ENCODE results near the gene PRSS33. TPM values are rescaled to one million over a fixed set of nuclear protein-coding genes. Genes with fewer than 3 reads are reported as not detected.

The PRSS33 gene
- total RNA-seq, 1 experiment from 2014 or later = not detected

DNA sequence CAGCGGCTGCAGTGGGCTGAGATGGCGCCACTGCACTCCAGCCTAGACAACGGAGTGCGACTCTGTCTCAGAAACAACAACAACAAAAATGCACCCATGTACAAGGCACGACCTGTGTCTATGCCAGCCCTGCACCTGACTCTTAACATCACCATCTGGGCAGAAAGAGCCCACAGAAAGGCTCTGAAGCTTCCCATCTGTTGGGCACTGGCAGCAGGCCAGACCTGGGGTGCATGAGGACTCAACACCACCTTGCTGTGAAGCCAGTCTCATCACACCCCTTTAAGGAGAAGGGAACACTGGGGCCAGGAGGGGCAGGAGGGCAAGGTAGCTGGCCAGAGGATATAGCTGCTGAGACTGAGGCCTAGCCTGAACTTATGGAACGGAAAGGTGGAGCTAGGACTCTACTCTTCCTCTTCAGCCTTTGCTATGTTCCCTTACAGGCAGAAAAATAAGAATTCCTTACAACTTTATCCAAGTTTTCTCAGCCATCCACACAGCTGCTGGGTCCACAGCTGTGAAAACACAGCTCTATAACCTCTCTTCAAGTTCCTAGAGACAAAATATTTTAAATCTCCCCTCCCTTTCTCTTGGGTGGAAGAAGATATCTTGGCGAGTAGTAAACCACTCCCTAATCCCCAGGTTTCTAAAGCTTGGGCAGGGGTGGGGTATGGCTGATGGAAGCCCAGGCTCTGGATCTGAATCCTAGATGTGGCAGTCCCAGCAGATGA is 13.0 kb downstream of the PRSS33 start:
- Histone ChIP-seq H2AFZ (ENCODE audit: low read length) (no peak overlapping the region), H4K8ac (replicated peaks; ENCODE audit: insufficient read length, low read depth, low read length) (no peak overlapping the region), H3K4me1 (ENCODE audit: insufficient read depth, low read length) (no peaks in the 10 kb centered on the region), H3K4me2 (ENCODE audit: insufficient read depth, insufficient read length, low read length) (no peak overlapping the region), H2BK120ac (ENCODE audit: low read depth, low read length, poor library complexity, severe bottlenecking) (no peak overlapping the region), H2BK15ac (ENCODE audit: low read depth, low read length) (no peak overlapping the region), H3K27ac (ENCODE audit: insufficient read length, low read depth, low read length) (no peak overlapping the region), H4K5ac (ENCODE audit: insufficient read length, low read depth, low read length) (no peak overlapping the region), H3K9me3 (ENCODE audit: control insufficient read depth, low read depth, low read length) (no peaks in the 10 kb centered on the region), H2BK20ac (ENCODE audit: low read depth, low read length, poor library complexity, severe bottlenecking) (no peak overlapping the region), H3K4ac (ENCODE audit: low read depth, low read length) (no peak overlapping the region), H4K20me1 (ENCODE audit: control insufficient read depth, insufficient read depth, insufficient read length) (no peaks in the 10 kb centered on the region), H3K56ac (ENCODE audit: insufficient read length, low read depth, low read length) (no peak overlapping the region), H3K23me2 (ENCODE audit: insufficient read length, low read depth, low read length, poor library complexity, severe bottlenecking) (peaks cover 14% of the 10 kb centered on the region), H3K79me1 (ENCODE audit: insufficient read depth, low read depth, low read length, poor library complexity, severe bottlenecking) (peaks cover 6% of the 10 kb centered on the region), H4K91ac (ENCODE audit: insufficient read length, low read depth, low read length) (no peak overlapping the region), H3T11ph (ENCODE audit: low read length) (no peak overlapping the region), H2BK5ac (ENCODE audit: insufficient read length, low read length) (no peak overlapping the region), H3K27me3 (ENCODE audit: insufficient read depth, low read length) (no peaks in the 10 kb centered on the region), H3K9ac (ENCODE audit: extremely low read depth, insufficient read length, low read length) (no peak overlapping the region), H2BK12ac (ENCODE audit: insufficient read length, low read depth, low read length) (no peak overlapping the region), H2AK5ac (ENCODE audit: insufficient read length, low read length) (no peak overlapping the region), H3K23ac (ENCODE audit: insufficient read length, low read depth, low read length) (no peak overlapping the region), H3K79me2 (ENCODE audit: insufficient read depth, low read length) (peaks cover 9% of the 10 kb centered on the region; the same call in 1 of the 2 replicates), H3K14ac (ENCODE audit: insufficient read depth, low read length) (no peak overlapping the region), H3K18ac (ENCODE audit: insufficient read length, low read depth, low read length) (no peak overlapping the region)
- H3K27me3 Mint-ChIP-seq (ENCODE audit: low read depth) = peaks cover 5% of the 10 kb centered on the region
- peaks cover 22 to 38% of the 10 kb centered on the region in 2 experiments for H3K4me1 Mint-ChIP-seq
- TF ChIP-seq, protein P1, sequence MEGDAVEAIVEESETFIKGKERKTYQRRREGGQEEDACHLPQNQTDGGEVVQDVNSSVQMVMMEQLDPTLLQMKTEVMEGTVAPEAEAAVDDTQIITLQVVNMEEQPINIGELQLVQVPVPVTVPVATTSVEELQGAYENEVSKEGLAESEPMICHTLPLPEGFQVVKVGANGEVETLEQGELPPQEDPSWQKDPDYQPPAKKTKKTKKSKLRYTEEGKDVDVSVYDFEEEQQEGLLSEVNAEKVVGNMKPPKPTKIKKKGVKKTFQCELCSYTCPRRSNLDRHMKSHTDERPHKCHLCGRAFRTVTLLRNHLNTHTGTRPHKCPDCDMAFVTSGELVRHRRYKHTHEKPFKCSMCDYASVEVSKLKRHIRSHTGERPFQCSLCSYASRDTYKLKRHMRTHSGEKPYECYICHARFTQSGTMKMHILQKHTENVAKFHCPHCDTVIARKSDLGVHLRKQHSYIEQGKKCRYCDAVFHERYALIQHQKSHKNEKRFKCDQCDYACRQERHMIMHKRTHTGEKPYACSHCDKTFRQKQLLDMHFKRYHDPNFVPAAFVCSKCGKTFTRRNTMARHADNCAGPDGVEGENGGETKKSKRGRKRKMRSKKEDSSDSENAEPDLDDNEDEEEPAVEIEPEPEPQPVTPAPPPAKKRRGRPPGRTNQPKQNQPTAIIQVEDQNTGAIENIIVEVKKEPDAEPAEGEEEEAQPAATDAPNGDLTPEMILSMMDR (conservative IDR thresholded peaks at IDR 0.05) = no peak
- no peak overlapping the region; a peak in 1 of 5 replicates for H3K4me3 Mint-ChIP-seq
- peaks cover 0 to 3% of the 10 kb centered on the region in 2 experiments; a peak in 3 of 5 replicates for H3K9me3 Mint-ChIP-seq
- WGBS (ENCODE audit: extremely low coverage, insufficient read length, low lambda C conversion rate) = no CpG with 5 or more reads among the region's 7 CpGs
- 0 out of 7 replicates have a peak overlapping the region, but pooled peaks of 1 of the 3 experiments have one; percentile 47 for H3K27ac Mint-ChIP-seq
- H3K36me3 Mint-ChIP-seq (ENCODE audit: insufficient read depth in 1 of 3, low read depth in 3 of 3) = peaks cover 32 to 74% (median 63%) of the 10 kb centered on the region in 3 experiments
- DNase-seq = no peak
